Measurements from ENCODE around the gene ANTXRL. TPM values are rescaled to one million over a fixed set of nuclear protein-coding genes. Genes with fewer than 3 reads are reported as not detected.
A peak's percentile ranks its signal among the peaks of the same experiment; 100 is the strongest.
"Not testable (repeated sequence)": the region's sequence is repeated elsewhere in the genome, so short reads cannot be mapped to it uniquely, and the experiment has no call there.

ANTXRL gene
- total RNA-seq, 2 experiments from 2014 or later: not detected

DNA sequence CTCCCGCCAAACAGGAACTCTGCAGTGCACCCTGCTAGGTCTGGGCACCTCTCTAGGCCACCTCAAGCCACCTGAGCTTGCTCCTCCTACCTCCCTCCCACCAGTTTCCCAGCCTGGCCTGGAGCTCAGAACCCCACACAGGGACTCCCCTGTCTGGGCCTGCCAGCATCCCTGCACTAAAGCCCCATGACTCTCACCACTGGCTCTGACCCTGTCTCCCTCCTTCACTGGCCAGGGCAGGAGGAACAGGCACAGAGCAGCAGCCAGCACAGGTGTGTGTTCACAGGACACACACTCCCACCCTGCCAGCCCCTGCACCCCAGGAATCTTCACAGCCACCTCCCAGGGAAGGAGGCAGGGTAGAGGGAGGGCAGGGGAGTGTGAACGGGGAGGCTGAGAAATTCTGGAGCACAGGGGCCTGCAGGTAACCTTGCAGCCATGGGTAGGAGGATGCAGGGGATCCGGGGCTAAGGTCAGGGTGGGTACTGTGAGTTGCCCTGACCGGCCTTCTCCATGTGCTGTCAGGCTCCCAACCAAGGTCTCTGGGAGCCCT lies 13.9 kb upstream of the ANTXRL start:
- Histone ChIP-seq H3K27me3 (ENCODE audit: control insufficient read depth in 1 of 2, insufficient read depth in 2 of 2, low read length in 2 of 2) (no peaks in the 10 kb centered on the region), H3K4me3 (ENCODE audit: low read length) (no peak overlapping the region), H3K36me3 (ENCODE audit: insufficient read depth, low read length) (no peaks in the 10 kb centered on the region), H3K4me1 (ENCODE audit: insufficient read depth, low read length) (peaks cover 47% of the 10 kb centered on the region), H3K9me3 (ENCODE audit: control insufficient read depth in 1 of 2, insufficient read depth in 1 of 2, low read length in 2 of 2) (no peaks in the 10 kb centered on the region), H3K27ac (ENCODE audit: low read depth in 1 of 2, low read length in 2 of 2) (peak overlapping the region; percentile 52 to 68)
- Mint-ChIP-seq H3K9me3 (no peaks in the 10 kb centered on the region), H3K27ac (peak overlapping the region; percentile 83), H3K36me3 (ENCODE audit: low read depth) (peaks cover 8% of the 10 kb centered on the region), H3K27me3 (no peaks in the 10 kb centered on the region), H3K4me1 (ENCODE audit: low read depth) (peaks cover 44% of the 10 kb centered on the region), H3K4me3 (peak overlapping the region; percentile 54)
- CTCF ChIA-PET: no interaction called here
- peak in 1 of 14 experiments; percentile 31 for DNase-seq
- POLR2A ChIA-PET: no interaction called here
- intact Hi-C loops (cut with DNase I, micrococcal nuclease): no loop called here
- no peak for ATAC-seq (ENCODE audit: poor library complexity)
- TF ChIP-seq, protein P1, sequence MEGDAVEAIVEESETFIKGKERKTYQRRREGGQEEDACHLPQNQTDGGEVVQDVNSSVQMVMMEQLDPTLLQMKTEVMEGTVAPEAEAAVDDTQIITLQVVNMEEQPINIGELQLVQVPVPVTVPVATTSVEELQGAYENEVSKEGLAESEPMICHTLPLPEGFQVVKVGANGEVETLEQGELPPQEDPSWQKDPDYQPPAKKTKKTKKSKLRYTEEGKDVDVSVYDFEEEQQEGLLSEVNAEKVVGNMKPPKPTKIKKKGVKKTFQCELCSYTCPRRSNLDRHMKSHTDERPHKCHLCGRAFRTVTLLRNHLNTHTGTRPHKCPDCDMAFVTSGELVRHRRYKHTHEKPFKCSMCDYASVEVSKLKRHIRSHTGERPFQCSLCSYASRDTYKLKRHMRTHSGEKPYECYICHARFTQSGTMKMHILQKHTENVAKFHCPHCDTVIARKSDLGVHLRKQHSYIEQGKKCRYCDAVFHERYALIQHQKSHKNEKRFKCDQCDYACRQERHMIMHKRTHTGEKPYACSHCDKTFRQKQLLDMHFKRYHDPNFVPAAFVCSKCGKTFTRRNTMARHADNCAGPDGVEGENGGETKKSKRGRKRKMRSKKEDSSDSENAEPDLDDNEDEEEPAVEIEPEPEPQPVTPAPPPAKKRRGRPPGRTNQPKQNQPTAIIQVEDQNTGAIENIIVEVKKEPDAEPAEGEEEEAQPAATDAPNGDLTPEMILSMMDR (IDR thresholded peaks at IDR 0.05): no peak

DNA sequence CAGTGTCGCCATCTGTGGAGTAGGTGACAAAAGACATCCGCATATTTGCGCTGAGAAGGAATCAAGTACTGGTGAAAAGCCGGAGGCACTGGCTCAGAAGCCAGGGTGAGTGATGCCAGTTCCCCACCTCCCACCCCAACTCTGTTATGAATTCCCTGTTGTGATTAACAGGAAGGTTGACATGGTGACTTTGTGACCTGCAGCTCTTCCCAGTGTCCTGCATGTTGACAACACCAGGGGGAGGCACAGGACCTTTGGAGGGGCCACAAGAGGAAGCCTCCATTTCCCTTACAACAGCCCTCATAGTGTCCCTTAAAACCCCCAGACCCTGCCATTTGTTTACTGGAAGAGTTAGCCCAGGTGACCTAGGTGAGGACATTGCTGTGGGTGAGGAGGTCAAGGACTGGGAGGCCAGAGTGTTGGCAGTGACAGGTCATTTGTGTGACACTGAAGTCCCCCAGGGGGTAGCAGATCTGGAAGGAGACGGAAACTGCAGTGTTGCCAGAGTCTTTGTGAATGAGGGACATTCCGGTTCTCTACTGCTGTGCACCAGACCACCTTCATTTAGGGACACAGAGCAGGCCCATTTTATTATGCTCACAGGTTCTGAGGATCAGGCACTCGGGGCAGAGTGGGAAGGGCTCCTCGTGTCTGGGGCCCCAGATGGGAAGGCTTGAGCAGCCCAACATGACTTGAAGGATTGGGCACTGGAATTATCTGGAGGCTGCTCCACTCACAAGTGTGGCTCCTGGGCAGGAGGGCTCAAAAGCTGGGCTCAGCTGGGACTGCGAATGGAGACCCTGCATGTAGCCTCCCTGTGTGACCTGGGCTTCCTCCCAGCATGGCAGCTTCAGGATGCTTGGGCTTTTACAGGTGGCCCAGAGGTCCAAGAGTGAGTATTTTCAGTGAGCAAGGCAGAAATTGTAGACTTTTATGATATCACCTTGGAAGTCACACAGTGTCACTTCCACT lies 13.0 kb upstream of the ANTXRL start:
- no peak overlapping the region for H3K4me3 ChIP-seq (ENCODE audit: low read length)
- Mint-ChIP-seq H3K36me3 (ENCODE audit: low read depth) (peaks cover 8% of the 10 kb centered on the region), H3K27me3 (no peaks in the 10 kb centered on the region), H3K9me3 (no peaks in the 10 kb centered on the region), H3K4me3 (no peak overlapping the region), H3K27ac (peak overlapping the region; percentile 83), H3K4me1 (ENCODE audit: low read depth) (peaks cover 44% of the 10 kb centered on the region)
- peak overlapping the region in 1 of 2 donors; percentile 68 for H3K27ac ChIP-seq (ENCODE audit: low read depth in 1 of 2, low read length in 2 of 2)
- POLR2A ChIA-PET: no interaction called here
- no peaks in the 10 kb centered on the region for H3K9me3 ChIP-seq (ENCODE audit: control insufficient read depth in 1 of 2, insufficient read depth in 1 of 2, low read length in 2 of 2)
- peaks cover 45% of the 10 kb centered on the region for H3K4me1 ChIP-seq (ENCODE audit: insufficient read depth, low read length)
- ATAC-seq (ENCODE audit: poor library complexity) (no peak), DNase-seq (peak in 3 of 14 experiments; percentile 1 to 39 (median 29))
- TF ChIP-seq, protein P1 (IDR thresholded peaks at IDR 0.05): no peak
- H3K36me3 ChIP-seq (ENCODE audit: insufficient read depth, low read length): no peaks in the 10 kb centered on the region
- intact Hi-C loops (cut with DNase I, micrococcal nuclease): no loop called here
- CTCF ChIA-PET: no interaction called here
- no peaks in the 10 kb centered on the region for H3K27me3 ChIP-seq (ENCODE audit: control insufficient read depth in 1 of 2, insufficient read depth in 2 of 2, low read length in 2 of 2)

DNA sequence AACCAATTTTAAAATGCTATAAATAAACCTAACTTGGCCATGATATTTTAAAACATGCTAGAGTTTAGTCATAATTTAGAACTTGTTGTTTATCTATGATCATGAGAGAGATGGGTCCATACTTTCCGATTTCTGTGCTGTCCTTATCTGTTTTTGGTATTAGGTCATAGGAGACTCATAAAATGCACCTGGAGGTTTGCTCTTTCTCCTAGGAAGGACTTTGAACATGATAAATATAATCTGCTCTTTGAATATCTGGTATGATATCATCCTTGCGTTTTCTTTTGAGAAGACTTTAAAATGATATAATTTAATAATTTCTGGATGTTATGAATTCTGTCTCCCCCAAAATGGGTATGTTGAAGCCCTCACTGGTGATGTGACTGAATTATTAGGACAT lies 9.0 kb upstream of the ANTXRL start:
- Mint-ChIP-seq H3K4me3 (no peak overlapping the region), H3K36me3 (ENCODE audit: low read depth) (no peaks in the 10 kb centered on the region), H3K27ac (no peak overlapping the region), H3K9me3 (no peaks in the 10 kb centered on the region), H3K27me3 (no peaks in the 10 kb centered on the region), H3K4me1 (ENCODE audit: low read depth) (peaks cover 26% of the 10 kb centered on the region)
- no peaks in the 10 kb centered on the region for H3K9me3 ChIP-seq (ENCODE audit: control insufficient read depth in 1 of 2, insufficient read depth in 1 of 2, low read length in 2 of 2)
- CTCF ChIA-PET: no interaction called here
- no peaks in the 10 kb centered on the region for H3K36me3 ChIP-seq (ENCODE audit: insufficient read depth, low read length)
- H3K4me1 ChIP-seq (ENCODE audit: insufficient read depth, low read length): peaks cover 22% of the 10 kb centered on the region
- no peak overlapping the region for H3K27ac ChIP-seq (ENCODE audit: low read depth in 1 of 2, low read length in 2 of 2)
- intact Hi-C loops (cut with DNase I, micrococcal nuclease): no loop called here
- ATAC-seq (ENCODE audit: poor library complexity) (no peak), DNase-seq (no peak)
- POLR2A ChIA-PET: no interaction called here
- TF ChIP-seq, protein P1 (IDR thresholded peaks at IDR 0.05): no peak
- H3K27me3 ChIP-seq (ENCODE audit: control insufficient read depth in 1 of 2, insufficient read depth in 2 of 2, low read length in 2 of 2): no peaks in the 10 kb centered on the region
- H3K4me3 ChIP-seq (ENCODE audit: low read length): no peak overlapping the region

DNA sequence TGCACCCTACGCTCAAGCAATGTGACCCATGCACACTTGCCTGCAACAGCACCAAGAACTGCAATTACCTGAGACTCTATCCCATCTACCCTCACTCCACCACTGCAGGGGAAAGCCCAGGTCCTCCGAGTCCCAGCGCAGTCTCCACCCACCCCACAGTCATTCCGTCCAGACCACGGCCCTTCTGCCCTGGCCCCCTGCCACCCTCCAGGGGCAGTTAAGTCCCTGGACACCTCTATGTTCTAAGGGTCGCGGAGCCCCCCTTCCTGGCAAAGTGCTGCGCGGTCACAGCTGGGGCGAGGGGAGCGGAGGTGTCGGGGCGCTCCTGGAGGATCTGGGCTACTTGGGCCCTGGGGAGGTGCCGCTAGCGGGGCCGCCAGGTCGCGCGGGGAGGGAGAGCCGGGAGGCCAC lies 4.4 kb upstream of the ANTXRL start:
- POLR2A ChIA-PET: interaction anchor here (1.0 to 3.1 kb wide), 3 partner anchors 14 to 175 kb away, joined by 3 to 19 read pairs (median 13); no protein-coding TSS in a partner anchor
- Mint-ChIP-seq H3K4me1 (ENCODE audit: low read depth) (peaks cover 25% of the 10 kb centered on the region), H3K27ac (peak overlapping the region; percentile 49), H3K4me3 (peak overlapping the region; percentile 89)
- H3K9me3 Mint-ChIP-seq; H3K27ac ChIP-seq (ENCODE audit: low read depth in 1 of 2, low read length in 2 of 2); H3K27me3 ChIP-seq (ENCODE audit: control insufficient read depth in 1 of 2, insufficient read depth in 2 of 2, low read length in 2 of 2); intact Hi-C loops (cut with DNase I, micrococcal nuclease); H3K9me3 ChIP-seq (ENCODE audit: control insufficient read depth in 1 of 2, insufficient read depth in 1 of 2, low read length in 2 of 2); H3K36me3 ChIP-seq (ENCODE audit: insufficient read depth, low read length); H3K27me3 Mint-ChIP-seq; H3K36me3 Mint-ChIP-seq (ENCODE audit: low read depth); CTCF ChIA-PET: not testable (repeated sequence)
- Histone ChIP-seq H3K4me3 (ENCODE audit: low read length) (peak overlapping the region; percentile 47), H3K4me1 (ENCODE audit: insufficient read depth, low read length) (peaks cover 27% of the 10 kb centered on the region)
- peak in 1 of 14 experiments; percentile 34 for DNase-seq
- ATAC-seq (ENCODE audit: poor library complexity): peak; percentile 10

All from CD4-positive, alpha-beta T cell (primary cell).